NCI-H748 treated with DMSO at 0.1 percent for 48 hours (cell line): Measurements from ENCODE around the gene MID1.

Experiments
- DNase-seq: peaks from one replicate; lab custom pipeline; 2025; lab: John Stamatoyannopoulos, UW

The MID1 gene

DNA sequence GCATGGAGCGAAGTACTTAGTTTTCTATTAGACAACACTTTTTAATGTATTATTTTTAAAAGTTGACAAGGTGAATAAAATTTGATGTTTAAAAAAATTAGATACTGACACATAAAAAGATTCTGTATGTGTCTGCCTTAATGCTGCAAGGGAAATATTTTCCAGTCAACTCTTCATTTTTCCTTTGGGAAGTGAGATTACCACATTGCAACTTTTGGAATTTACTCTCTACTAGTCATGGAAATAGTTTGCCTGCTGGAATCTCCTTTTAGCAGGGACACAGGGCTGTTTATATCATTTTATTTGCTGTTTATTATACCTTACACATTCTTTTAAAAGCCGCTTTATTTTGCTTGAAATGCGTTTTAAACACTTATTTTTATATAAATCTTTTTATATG is 135.1 kb downstream of the MID1 start:
- no peak for DNase-seq

GRCh38 chrX:10484683-10485247 is 135.6 kb downstream of the MID1 start:
- DNase-seq = no peak

DNA sequence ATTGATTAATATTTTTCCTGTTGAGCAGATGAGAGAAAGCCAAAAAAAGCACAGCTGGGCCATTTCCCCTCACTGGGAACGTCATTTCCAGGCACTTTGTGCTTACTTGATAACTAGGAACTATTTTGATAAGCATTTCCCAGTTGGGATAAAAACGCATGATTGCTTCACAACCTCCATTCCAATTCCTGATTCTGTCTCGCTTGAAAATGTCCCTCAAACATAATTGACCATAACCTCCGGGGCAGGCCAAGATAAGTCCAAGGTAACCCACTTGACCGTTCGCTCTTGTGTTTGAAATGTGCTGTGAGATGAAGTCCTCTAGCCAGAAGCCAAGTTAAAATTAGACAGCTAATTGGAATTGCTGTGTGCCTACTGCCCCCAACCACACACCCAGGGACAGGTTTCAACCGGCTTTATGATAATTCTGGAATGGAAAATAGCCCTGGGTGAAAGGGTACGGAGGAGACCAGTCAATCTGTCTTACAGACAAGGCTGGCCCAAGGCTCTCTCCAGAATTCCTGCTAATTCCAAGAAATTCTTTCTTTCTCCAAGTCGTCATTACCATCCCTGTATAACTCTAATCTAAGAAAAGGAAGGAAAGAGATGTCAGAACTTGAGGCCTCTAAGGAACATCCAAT is 137.1 kb downstream of the MID1 start:
- no peak for DNase-seq

- DNase-seq = no peak
Measured at GRCh38 chrX:10482708-10483107, 137.7 kb downstream of the MID1 start.

- DNase-seq = no peak
Measured at GRCh38 chrX:10482261-10482660, 138.1 kb downstream of the MID1 start.

GRCh38 chrX:10480861-10481260 is 139.5 kb downstream of the MID1 start:
- no peak for DNase-seq

- no peak for DNase-seq
Measured at GRCh38 chrX:10479508-10479907, 140.9 kb downstream of the MID1 start.

GRCh38 chrX:10477525-10477924 is 142.9 kb downstream of the MID1 start:
- DNase-seq = no peak

DNA sequence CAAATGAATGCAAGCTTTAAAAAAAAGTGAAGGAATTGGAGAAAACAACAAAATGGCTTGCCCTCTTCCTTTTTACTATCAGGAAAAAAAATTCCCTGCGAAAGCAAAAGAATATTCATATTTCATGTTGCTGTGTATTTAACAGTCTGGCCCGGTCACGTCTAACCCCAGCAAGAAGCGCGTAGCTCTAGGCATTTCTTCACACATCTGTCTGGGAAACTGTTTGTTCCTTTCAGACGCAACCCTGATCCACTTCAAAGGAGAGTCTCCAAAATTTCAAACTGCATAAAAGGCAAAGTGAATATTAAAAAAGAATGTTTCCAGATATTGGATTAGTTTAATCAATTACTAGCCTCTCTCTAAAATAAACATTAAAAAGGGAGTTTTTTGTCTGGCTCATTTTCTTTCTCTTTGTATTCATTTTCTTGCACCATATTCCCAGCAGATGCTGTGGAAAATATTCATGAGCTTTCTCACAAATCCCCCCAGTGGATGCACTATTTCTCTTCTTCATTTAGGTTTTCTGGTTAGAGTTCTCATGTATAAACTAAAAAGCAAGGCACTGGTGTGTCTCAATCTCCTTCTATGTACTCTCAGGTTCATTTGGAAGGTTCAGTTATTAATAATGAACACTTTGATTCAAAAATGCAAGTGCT is 145.3 kb downstream of the MID1 start:
- no peak for DNase-seq

- no peak for DNase-seq
Measured at GRCh38 chrX:10474510-10474909, 145.9 kb downstream of the MID1 start.

GRCh38 chrX:10471418-10471817 is 149.0 kb downstream of the MID1 start:
- DNase-seq = no peak

DNA sequence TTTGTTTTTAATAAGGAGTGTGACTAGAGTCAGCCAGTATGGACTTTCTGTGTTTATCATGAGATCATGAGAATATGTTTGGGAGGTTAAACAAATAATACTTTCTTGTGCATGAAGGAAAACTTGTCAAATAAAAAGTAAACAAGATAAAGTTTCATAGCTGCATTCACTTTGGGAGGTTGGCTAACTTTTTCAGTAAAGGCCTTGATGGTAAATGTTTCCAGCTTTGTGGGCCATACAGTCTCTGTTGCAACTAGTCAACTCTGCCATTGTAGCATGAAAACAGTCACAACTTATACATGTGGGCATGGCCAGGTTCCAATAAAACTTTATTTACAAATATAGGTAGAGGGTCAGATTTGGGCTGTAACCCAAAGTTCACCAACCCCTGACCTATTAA is 150.4 kb downstream of the MID1 start:
- DNase-seq = no peak

GRCh38 chrX:10467793-10468192 is 152.6 kb downstream of the MID1 start:
- no peak for DNase-seq

DNA sequence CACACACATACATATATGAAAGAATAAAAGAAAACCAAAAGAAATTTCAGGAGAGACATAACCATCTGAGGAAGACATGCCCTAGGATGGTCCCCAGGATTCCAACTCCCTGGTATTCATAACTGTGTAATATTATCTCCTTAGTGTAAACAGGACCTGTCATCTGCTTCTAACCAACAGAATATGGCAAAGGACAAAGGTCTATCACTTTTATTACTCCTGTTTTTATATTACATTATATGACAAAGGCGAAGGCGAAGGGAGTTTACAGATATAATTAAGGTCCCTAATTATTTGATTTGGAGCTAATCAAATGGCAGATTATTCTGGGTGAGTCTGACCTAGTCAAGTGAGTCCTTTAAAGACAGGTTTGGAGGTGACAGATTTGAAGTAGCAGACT is 155.1 kb downstream of the MID1 start:
- DNase-seq = no peak

GRCh38 chrX:10457092-10457491 is 163.3 kb downstream of the MID1 start:
- no peak for DNase-seq

- no peak for DNase-seq
Measured at GRCh38 chrX:10453945-10454344, 166.4 kb downstream of the MID1 start.

DNA sequence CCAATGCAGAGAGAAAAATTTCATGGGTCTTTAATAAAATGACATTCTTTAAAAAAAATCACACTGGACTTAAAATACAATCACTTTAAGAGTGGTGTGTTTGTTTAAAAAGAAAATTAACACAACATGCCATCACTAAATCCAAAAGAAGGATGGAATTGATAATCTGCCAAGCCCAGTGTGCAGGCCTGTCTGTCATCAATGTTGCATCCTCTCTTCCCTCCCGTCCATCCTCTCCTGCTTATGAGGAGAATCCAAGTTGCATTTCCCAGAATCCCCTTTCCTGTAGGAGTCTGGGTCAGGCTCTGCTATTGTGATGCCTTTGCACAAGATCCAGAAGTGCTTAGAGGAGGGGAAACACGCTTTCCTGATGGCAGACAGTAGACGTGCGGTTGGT is 169.4 kb downstream of the MID1 start:
- DNase-seq = no peak

DNA sequence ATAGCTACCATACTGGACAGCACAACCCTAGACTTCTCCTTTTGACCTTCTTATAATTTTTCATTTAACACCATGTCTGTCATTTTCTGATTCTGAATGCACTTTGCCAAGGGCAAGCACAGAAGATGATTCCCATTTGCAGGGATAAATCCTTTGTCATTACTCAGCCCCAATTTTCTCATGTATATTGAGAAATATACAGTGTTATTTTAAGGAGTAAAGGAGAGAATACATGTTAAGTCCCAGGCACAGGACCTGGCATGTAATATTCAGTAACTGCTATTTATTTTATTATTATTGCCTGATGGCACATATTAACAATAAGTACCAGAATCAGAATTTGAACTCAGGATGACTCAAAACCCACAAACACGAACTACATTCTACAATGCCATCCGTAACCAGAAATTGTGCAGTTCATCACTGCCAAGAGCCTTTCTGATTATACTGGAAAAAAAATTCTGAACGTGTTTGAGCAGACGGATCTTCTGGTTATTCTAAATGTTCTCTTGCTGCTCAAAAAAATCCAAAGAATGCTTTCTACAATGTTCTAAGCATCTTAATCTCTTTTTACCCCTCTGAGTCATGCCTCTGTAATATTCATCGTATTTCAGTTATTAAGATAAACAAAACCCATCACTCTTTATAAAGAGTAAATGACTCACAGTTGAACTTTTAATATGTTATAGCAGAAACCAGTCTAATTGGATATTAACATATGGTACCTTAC is 170.0 kb downstream of the MID1 start:
- DNase-seq = no peak

- no peak for DNase-seq
Measured at GRCh38 chrX:10447564-10448214, 172.7 kb downstream of the MID1 start.

DNA sequence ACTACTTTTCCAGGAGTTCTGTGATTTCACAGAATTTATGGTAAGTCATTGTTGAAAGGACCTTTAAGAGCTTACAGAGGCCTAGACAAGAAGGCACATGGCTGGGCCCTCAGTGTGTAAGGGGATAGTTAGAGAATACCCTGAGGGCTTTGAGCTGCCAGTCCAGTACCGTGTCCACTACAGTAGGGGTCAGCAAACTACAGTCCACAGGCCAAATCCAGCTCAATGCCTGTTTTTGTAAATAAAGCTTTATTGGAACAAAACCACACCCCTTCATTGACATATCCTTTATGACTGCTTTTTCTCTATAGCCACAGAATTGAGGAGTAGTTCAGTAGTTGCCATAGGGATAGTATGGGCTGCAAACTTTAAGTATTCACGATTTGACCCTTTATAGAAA is 176.2 kb downstream of the MID1 start:
- DNase-seq = no peak

GRCh38 chrX:10441464-10441863 is 178.9 kb downstream of the MID1 start:
- DNase-seq = no peak

- DNase-seq = no peak
Measured at GRCh38 chrX:10433296-10433965, 187.0 kb downstream of the MID1 start.
